Neuron (in vitro differentiated cells): ENCODE measurements around the gene KDM4B.

ENCODE experiments used
- H2AFZ ChIP-seq: one replicate; pipeline ENCODE4 v1.6.1; 2013; ENCODE audit warnings: low read depth, mild to moderate bottlenecking, inconsistent platforms, low read length, moderate library complexity
- H3K27me3 ChIP-seq: one replicate; pipeline ENCODE4 v1.6.1; 2013; ENCODE audit warnings: low read length; ENCODE audit not compliant: insufficient read depth
- H3K36me3 ChIP-seq: one replicate; pipeline ENCODE4 v1.6.1; 2013; ENCODE audit warnings: low read length; ENCODE audit not compliant: insufficient read depth
- H3K4me1 ChIP-seq: one replicate; pipeline ENCODE4 v1.6.1; 2013; ENCODE audit warnings: low read length; ENCODE audit not compliant: insufficient read depth
- H3K4me3 ChIP-seq: 2 replicates; pipeline ENCODE4 v1.5.1; 2013; ENCODE audit warnings: mild to moderate bottlenecking, low read length, moderate library complexity
- H3K9me3 ChIP-seq: one replicate; pipeline ENCODE4 v1.6.1; 2013; ENCODE audit warnings: low read length

Gene KDM4B

DNA sequence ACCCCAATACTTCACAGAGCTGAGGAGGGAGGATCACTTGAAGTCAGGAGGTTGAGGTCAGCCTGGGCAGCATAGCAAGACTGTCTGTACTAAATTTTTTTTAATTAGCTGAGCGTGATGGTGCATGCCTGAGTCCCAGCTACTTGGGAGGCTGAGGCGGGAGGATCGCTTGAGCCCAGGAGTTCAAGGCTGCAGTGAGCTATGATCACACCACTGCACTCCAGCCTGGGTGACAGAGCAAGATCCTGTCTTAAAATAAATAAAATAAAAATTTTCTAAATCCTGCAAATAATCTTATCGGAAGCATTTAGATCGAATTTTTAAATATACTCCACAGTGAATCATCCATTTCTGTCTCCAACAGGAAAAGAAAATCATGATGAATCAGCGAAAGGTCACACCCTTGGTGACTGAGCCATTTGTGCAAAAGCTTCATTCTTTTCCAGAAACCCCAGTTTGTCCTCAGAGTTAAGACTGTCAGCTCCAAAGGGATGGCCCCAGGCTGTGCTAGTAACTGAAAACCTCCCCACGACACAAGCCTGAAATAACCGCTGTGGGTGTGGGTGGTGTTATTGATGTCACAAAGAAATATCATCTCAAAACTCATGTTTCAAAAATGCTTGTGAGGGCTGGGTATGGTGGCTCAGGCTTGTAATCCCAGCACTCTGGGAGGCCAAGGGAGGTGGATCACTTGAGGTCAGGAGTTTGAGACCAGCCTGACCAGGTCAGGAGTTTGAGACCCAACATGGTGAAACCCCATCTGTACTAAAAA lies 204.1 kb downstream of the KDM4B start:
- H3K4me3 ChIP-seq = no peak overlapping the region
- H2AFZ ChIP-seq = no peak overlapping the region
- H3K27me3 ChIP-seq = no peaks in the 10 kb centered on the region
- H3K4me1 ChIP-seq = peaks cover 13% of the 10 kb centered on the region
- peaks cover 7% of the 10 kb centered on the region for H3K9me3 ChIP-seq
- H3K36me3 ChIP-seq = no peaks in the 10 kb centered on the region

DNA sequence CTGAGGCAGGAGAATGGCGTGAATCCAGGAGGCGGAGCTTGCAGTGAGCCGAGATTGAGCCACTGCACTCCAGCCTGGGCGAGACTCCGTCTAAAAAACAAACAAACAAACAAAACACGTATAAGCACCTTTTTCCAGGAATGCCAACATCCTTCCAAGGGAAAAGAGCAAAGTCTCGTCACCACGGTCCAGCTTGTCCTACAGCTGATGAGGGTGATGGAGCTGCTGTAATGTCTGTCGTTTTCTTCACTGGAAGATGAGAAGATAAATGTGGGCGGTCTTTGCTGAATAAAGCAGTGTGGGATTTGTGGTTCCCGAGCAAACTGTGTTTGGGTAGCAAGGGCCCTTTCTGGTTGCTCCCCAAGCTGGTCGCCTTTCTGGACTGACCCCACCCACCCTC lies 205.1 kb downstream of the KDM4B start:
- peaks cover 13% of the 10 kb centered on the region for H3K4me1 ChIP-seq
- no peaks in the 10 kb centered on the region for H3K27me3 ChIP-seq
- no peak overlapping the region for H2AFZ ChIP-seq
- H3K4me3 ChIP-seq = no peak overlapping the region
- peaks cover 7% of the 10 kb centered on the region for H3K9me3 ChIP-seq
- no peaks in the 10 kb centered on the region for H3K36me3 ChIP-seq

DNA sequence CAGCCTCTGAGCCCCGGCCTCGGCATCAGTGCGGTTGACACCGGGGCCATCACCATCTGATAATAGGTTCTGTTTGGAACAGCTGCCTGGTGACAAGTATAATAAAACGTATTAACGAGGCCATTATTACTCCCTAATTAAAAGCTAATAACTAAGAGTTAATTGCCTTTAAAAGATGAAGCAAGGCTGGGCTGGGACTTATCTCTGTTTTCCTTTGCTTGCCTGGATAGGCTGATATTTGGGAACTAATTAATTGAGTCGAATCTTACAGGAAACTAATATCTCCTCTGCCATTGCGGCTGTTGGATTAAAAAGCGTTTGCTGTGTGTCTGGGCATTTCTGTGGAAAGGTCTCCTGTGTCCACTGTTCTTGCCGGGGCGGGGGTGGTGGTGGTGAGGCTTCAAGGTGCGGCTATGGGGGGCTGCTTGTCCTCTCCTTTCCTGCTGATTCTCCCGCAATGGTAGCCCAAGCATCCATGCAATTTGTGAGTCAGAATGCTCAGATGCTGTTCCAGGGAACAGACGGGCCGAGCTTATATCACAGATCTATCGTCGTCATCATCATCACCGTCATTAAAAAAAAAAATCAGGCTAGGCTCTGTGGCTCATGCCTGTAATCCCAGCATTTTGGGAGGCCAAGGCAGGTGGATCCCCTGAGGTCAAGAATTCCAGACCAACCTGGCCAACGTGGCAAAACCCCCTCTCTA lies 209.0 kb downstream of the KDM4B start:
- Histone ChIP-seq H3K4me3 (no peak overlapping the region), H3K27me3 (no peaks in the 10 kb centered on the region), H3K9me3 (no peaks in the 10 kb centered on the region), H3K36me3 (no peaks in the 10 kb centered on the region), H3K4me1 (peaks cover 11% of the 10 kb centered on the region), H2AFZ (no peak overlapping the region)

DNA sequence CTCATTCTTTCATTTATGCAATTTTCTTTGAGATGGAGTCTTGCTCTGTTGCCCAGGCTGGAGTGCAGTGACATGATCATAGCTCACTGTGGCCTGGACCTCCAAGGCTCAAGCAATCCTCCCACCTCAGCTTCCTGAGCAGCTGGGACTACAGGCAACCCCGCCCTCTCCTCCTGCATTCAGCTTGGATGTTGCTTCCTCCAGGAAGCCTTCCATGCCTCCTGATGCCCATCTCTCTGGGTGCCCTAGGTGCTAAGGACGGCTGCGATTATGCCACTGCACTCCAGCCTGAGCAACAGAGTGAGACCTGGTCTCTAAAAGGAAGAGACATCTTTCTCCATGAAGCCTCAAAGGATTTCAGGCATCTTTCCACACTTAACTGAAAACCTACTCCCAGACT lies 209.9 kb downstream of the KDM4B start:
- Histone ChIP-seq H3K4me3 (no peak overlapping the region), H3K27me3 (no peaks in the 10 kb centered on the region), H3K9me3 (no peaks in the 10 kb centered on the region), H3K4me1 (peaks cover 7% of the 10 kb centered on the region), H2AFZ (no peak overlapping the region), H3K36me3 (no peaks in the 10 kb centered on the region)

DNA sequence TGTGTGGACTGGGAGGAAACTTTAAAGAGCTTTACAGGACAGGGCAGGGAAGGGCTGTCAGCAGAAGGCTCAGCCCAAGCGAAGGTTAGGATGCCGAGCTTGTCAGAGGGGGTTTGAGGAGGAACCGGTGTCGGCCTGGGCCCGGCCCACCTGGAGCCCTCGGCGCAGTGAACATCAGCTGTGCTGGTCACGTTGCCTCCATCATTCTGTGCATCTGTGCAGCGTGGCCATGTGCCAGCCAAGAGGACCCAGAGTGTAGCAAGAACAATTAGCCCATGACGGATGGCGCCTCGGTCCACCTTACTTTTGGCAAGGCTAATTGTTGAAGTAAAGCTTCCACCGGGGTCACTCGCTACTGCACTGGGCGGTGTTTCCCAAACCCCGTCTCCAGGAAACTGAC lies 210.3 kb downstream of the KDM4B start:
- Histone ChIP-seq H2AFZ (no peak overlapping the region), H3K27me3 (no peaks in the 10 kb centered on the region), H3K9me3 (no peaks in the 10 kb centered on the region), H3K4me3 (no peak overlapping the region), H3K36me3 (no peaks in the 10 kb centered on the region), H3K4me1 (peaks cover 7% of the 10 kb centered on the region)

DNA sequence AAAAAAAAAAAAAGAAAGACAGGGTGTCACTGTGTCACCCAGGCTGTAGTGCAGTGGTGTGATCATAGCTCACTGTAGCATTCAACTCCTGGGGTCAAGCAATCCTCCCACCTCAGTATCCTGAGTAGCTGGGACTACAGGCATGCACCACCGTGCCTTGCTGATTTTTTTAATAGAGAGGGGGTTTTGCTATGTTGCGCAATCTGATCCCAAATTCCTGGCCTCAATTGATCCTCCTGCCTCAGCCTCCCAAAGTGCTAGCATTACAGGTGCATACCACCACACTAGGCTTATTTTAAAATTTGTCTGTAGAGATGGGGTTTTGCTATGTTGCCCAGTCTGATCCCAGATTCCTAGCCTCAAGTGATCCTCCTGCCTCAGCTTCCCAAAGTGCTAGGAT lies 212.4 kb downstream of the KDM4B start:
- no peaks in the 10 kb centered on the region for H3K36me3 ChIP-seq
- H3K9me3 ChIP-seq = no peaks in the 10 kb centered on the region
- H3K27me3 ChIP-seq = no peaks in the 10 kb centered on the region
- H3K4me3 ChIP-seq = no peak overlapping the region
- H3K4me1 ChIP-seq = peaks cover 7% of the 10 kb centered on the region
- no peak overlapping the region for H2AFZ ChIP-seq

DNA sequence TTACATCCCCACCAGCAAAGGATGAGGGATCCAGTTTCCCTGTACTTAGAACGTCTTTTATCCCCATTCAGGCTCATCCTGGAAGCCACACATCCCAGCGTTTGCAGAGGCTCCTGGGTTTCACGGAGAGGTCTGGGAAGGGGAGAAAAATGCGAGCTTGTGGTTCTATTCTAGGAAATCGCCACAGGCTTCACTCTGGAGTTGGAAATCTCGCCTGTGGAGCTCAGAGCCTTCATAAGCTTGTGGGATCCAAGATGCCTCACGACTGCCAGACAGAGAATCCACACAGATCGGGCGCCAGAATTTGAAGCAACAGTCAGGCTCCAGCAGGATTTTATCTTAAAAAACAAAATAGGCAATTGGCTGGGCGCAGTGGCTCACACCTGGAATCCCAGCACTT lies 213.8 kb downstream of the KDM4B start:
- Histone ChIP-seq H3K9me3 (no peaks in the 10 kb centered on the region), H2AFZ (no peak overlapping the region), H3K4me3 (no peak overlapping the region), H3K4me1 (no peaks in the 10 kb centered on the region), H3K36me3 (no peaks in the 10 kb centered on the region), H3K27me3 (no peaks in the 10 kb centered on the region)

DNA sequence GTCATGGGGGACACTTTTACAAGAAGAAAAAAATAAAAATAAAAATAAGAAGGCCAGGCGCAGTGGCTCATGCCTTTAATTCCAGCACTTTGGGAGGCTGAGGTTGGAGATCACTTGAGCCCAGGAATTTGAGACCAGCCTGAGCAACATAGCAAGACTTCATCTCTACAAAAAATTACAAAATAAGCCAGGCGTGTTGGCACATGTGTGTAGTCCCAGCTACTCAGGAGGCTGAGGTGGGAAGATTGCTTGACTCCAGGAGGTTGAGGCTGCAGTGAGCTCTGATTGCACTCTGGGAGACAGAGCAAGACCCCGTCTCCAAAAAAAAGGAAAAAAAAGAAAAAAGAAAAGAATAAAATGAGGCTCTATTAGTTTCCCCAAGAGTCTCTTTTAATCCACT lies 214.7 kb downstream of the KDM4B start:
- Histone ChIP-seq H3K36me3 (no peaks in the 10 kb centered on the region), H3K4me3 (no peak overlapping the region), H2AFZ (no peak overlapping the region), H3K4me1 (no peaks in the 10 kb centered on the region), H3K27me3 (no peaks in the 10 kb centered on the region), H3K9me3 (no peaks in the 10 kb centered on the region)

DNA sequence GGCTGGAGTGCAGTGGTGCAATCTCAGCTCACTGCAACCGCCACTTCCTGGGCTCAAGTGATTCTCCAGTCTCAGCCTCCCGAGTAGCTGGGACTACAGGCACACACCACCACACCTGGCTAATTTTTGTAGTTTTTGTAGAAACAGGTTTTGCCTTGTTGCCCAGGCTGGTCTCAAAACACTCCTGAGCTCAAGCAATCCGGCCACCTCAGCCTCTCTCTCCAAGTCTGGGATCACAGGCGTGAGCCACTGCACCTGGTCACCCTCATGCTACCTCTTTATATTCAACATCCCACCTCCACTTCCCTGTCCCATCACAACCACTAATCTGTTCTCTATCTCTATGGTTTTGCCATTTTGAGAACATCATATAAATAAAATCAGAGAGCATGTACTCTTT lies 216.0 kb downstream of the KDM4B start:
- no peaks in the 10 kb centered on the region for H3K36me3 ChIP-seq
- no peaks in the 10 kb centered on the region for H3K4me1 ChIP-seq
- H3K27me3 ChIP-seq = no peaks in the 10 kb centered on the region
- H3K9me3 ChIP-seq = no peaks in the 10 kb centered on the region
- H3K4me3 ChIP-seq = no peak overlapping the region
- no peak overlapping the region for H2AFZ ChIP-seq

DNA sequence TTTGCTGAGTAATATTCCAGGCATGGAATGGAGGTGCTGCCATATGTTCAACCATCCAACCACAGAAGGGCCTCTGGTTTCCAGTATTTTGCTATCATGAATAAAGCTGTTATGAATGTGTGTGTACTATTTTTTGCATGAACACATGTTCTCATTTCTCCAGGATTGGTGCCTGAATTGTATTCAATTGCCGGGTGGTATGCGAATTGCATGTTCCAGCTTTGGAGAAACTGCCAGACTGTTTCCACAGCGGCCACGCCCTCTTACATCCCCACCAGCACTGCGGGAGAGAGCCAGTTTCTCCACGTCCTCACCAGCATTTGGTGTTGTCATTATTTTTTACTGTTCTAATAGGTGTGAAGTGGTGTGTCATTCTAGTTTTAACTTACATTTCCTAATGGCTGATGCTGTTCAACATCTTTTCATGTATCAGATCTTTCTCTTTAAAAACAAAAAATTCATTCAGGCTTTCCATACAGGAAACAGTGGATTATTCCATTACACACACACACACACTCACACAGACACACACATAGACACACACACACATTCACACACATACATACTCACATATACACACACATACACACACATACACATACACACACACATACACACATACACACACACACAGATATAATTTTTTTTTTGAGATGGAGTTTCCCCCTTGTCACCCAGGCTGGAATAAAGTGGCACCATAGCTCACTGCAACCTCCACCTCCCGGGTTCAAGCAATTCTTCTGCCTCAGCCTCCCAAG lies 217.6 kb downstream of the KDM4B start:
- Histone ChIP-seq H2AFZ (no peak overlapping the region), H3K4me3 (no peak overlapping the region), H3K4me1 (no peaks in the 10 kb centered on the region), H3K9me3 (no peaks in the 10 kb centered on the region), H3K27me3 (no peaks in the 10 kb centered on the region), H3K36me3 (no peaks in the 10 kb centered on the region)

DNA sequence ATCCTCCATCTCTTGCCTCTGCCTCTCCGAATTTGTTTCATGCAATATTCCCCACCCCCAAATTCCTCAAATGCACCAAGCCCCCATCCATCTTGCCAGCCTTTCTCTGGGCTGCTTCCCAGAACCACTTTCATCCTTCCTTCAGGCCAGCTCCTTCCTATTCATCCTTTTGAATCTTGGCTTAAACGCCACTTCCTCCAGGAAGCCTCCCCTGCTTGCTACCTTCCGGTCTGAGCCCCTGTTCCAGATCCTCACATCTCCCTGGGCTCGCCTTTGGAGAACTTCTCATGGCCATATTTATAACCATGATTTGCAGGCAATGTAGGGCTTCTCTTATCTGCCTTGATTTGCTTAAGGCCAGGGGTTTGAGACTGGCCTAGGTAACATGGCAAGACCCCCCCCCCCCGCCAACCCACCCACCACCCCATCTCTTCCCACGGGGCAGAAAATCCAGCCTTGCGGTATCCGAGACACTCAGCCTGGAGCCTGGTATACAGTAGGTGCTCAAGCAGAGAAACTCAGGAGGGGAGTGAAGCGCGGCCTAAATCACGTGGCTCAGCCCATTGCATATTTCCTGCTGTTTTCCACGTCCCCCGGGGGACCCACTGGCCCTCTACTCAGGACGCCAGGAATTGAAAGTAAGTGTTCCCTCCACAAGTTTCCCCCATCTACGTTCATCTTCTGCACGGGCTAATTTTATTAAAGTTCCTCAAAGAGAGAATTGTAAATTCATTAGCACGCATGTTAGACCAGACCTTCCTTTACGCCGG lies 219.8 kb downstream of the KDM4B start:
- Histone ChIP-seq H3K9me3 (no peaks in the 10 kb centered on the region), H3K4me3 (no peak overlapping the region), H3K36me3 (no peaks in the 10 kb centered on the region), H3K4me1 (peaks cover 16% of the 10 kb centered on the region), H3K27me3 (no peaks in the 10 kb centered on the region), H2AFZ (no peak overlapping the region)

DNA sequence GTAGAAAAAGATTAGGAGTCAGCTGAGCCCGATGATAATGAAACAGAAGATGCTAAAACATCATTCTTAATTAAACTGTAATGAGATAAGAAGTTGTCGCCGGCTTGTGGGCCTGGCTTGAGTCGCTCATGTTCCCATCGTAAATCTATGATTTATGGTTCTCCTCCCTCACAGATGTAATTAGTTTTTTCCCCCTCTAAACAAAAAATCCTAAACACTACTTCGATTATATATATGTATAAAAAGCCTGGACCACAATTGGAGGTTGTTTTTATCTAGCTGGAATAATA lies 220.3 kb downstream of the KDM4B start:
- no peak overlapping the region for H3K4me3 ChIP-seq
- no peaks in the 10 kb centered on the region for H3K9me3 ChIP-seq
- H3K36me3 ChIP-seq = no peaks in the 10 kb centered on the region
- peaks cover 18% of the 10 kb centered on the region for H3K4me1 ChIP-seq
- H3K27me3 ChIP-seq = no peaks in the 10 kb centered on the region
- no peak overlapping the region for H2AFZ ChIP-seq

DNA sequence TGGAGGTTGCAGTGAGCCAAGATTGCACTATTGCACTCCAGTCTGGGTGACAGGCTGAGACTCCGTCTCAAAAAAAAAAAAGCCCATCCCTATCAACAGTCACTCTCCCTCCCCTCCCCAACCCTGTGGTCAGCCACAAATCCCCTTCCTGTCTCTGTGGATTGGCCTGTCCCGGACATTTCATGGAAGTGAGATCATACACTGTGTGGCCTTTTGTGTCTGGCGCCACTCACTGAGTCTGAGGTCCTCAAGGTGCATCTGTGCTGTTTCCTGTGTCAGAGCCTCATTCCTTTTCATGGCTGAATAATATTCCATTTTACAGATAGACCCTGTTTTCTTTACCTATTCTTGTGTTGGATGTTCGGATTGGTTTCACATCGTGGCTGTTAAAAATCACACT lies 222.2 kb downstream of the KDM4B start:
- Histone ChIP-seq H3K27me3 (no peaks in the 10 kb centered on the region), H3K4me1 (peaks cover 21% of the 10 kb centered on the region), H3K9me3 (no peaks in the 10 kb centered on the region), H3K4me3 (no peak overlapping the region), H3K36me3 (no peaks in the 10 kb centered on the region), H2AFZ (no peak overlapping the region)
